Keratinocyte (primary cell): Measurements from ENCODE around the gene U2AF1L4. TPM values are rescaled to one million over a fixed set of nuclear protein-coding genes. Genes with fewer than 3 reads are reported as not detected.

Experiments used
- DNase-seq: peaks from one replicate; pipeline ENCODE4 v3.0.0-alpha.2; 2011; ENCODE audit warnings: low read depth, missing footprints, low spot score
- FAIRE-seq: peaks from 2 replicates; lab custom pipeline; 2011; peaks lifted over from hg19 to GRCh38; lab: Jason Lieb, UNC
- H2AFZ ChIP-seq: 2 replicates; pipeline ENCODE4 v1.6.0; 2012; ENCODE audit warnings: low read length, control low read depth, inconsistent platforms; ENCODE audit not compliant: control insufficient read depth
- H3K27ac ChIP-seq: 2 replicates; pipeline ENCODE4 v1.5.1; 2011; ENCODE audit warnings: low read length; ENCODE audit not compliant: control insufficient read depth, insufficient read depth
- H3K27me3 ChIP-seq: 3 replicates; pipeline ENCODE4 v1.6.0; 2011; ENCODE audit warnings: low read length; ENCODE audit not compliant: control insufficient read depth, insufficient read depth; ENCODE audit errors: extremely low read depth
- H3K36me3 ChIP-seq, 2 experiments: 2 replicates in 1 of 2; 3 replicates in 1 of 2; pipeline ENCODE4 v1.5.1; 2011; ENCODE audit warnings: low read length in 2 of 2, mild to moderate bottlenecking in 1 of 2; ENCODE audit not compliant: control insufficient read depth in 2 of 2, insufficient read depth in 2 of 2; ENCODE audit errors: extremely low read depth in 1 of 2
- H3K4me1 ChIP-seq: 3 replicates; pipeline ENCODE4 v1.5.1; 2011; ENCODE audit warnings: low read length; ENCODE audit not compliant: control insufficient read depth, insufficient read depth; ENCODE audit errors: extremely low read depth
- H3K4me2 ChIP-seq: 3 replicates; pipeline ENCODE4 v1.6.0; 2011; ENCODE audit warnings: low read depth, low read length; ENCODE audit not compliant: control insufficient read depth, insufficient read depth; ENCODE audit errors: extremely low read depth
- H3K4me3 ChIP-seq, 3 experiments: fragments of 200-600 bp in 1 of 3; sonication (generic) in 1 of 3; 2 replicates in 2 of 3; 3 replicates in 1 of 3; pipeline ENCODE4 v1.5.1; 2011 to 2016; ENCODE audit warnings: low read length in 3 of 3, mild to moderate bottlenecking in 3 of 3, control low read depth in 2 of 3, inconsistent platforms in 1 of 3, low read depth in 1 of 3, mixed read lengths in 1 of 3, mixed run types in 1 of 3, moderate library complexity in 1 of 3; ENCODE audit not compliant: control insufficient read depth in 2 of 3, insufficient read depth in 2 of 3; ENCODE audit errors: extremely low read depth in 1 of 3
- H3K79me2 ChIP-seq: 2 replicates; pipeline ENCODE4 v1.6.0; 2012; ENCODE audit warnings: low read length; ENCODE audit not compliant: control insufficient read depth, insufficient read depth
- H3K9ac ChIP-seq: 3 replicates; pipeline ENCODE4 v1.6.0; 2011; ENCODE audit warnings: low read length; ENCODE audit not compliant: control insufficient read depth, insufficient read depth; ENCODE audit errors: extremely low read depth
- H3K9me1 ChIP-seq: 3 replicates; pipeline ENCODE4 v1.6.0; 2011; ENCODE audit warnings: low read length; ENCODE audit not compliant: control insufficient read depth, insufficient read depth; ENCODE audit errors: extremely low read depth
- H3K9me3 ChIP-seq: 2 replicates; pipeline ENCODE4 v1.5.1; 2012; ENCODE audit warnings: low read depth, low read length; ENCODE audit not compliant: control insufficient read depth
- H4K20me1 ChIP-seq: 3 replicates; pipeline ENCODE4 v1.6.0; 2011; ENCODE audit warnings: low read length; ENCODE audit not compliant: control insufficient read depth, insufficient read depth; ENCODE audit errors: extremely low read depth
- EZH2 ChIP-seq: IDR thresholded peaks from one replicate; pipeline ENCODE4 v1.6.1; 2012; ENCODE audit warnings: inconsistent platforms, mild to moderate bottlenecking, low read length, moderate library complexity
- dilution Hi-C: fragments of 300-500 bp; cut with MboI; formaldehyde crosslinking; loops from one replicate; pipeline ENCODE4 v1.7.0; 2020; ENCODE audit warnings: low sequenced_read_pairs; ENCODE audit not compliant: extremely low pct_ligation_motif_present
- polyA minus RNA-seq, 3 experiments: library from RNA; depleted of rRNA, polyadenylated mRNA; stranded (reverse); fragments of >200 nt; gene quantifications; 1 replicate in 1 of 3; 2 replicates in 1 of 3; 3 replicates in 1 of 3; pipeline ENCODE4 v1.2.3, GENCODE V29; 2011
- polyA plus RNA-seq, 5 experiments: library from polyadenylated mRNA; depleted of rRNA in 3 of 5; stranded (reverse) in 3 of 5; stranded (forward) in 1 of 5; unstranded in 1 of 5; fragments of >200 nt; gene quantifications; 1 replicate in 1 of 5; 2 replicates in 3 of 5; 3 replicates in 1 of 5; pipeline versions ENCODE4 v1.2.1 to v1.2.3, GENCODE V29; 2011 to 2012; ENCODE audit warnings: missing spikeins in 2 of 5, low read depth in 1 of 5, low replicate concordance in 1 of 5
- TF ChIP-seq, protein P1 (sequence below), 3 experiments: IDR thresholded peaks in 1 of 3; conservative IDR thresholded peaks in 1 of 3; optimal IDR thresholded peaks in 1 of 3; 2 replicates in 2 of 3; 3 replicates in 1 of 3; pipeline versions ENCODE3 to v1.5.1; 2011; ENCODE audit warnings: low read length in 3 of 3, mild to moderate bottlenecking in 3 of 3, moderate library complexity in 2 of 3, control low read depth in 1 of 3, inconsistent platforms in 1 of 3; ENCODE audit not compliant: insufficient read depth in 2 of 3; ENCODE audit errors: extremely low read depth in 1 of 3

U2AF1L4 gene, protein sequence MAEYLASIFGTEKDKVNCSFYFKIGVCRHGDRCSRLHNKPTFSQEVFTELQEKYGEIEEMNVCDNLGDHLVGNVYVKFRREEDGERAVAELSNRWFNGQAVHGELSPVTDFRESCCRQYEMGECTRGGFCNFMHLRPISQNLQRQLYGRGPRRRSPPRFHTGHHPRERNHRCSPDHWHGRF
- polyA plus RNA-seq, result 8.9 to 14.7 TPM (median 11.4 TPM) in 3 replicates
- 1.8 TPM for polyA plus RNA-seq (2011; ENCODE audit: low read depth)
- polyA plus RNA-seq (2011; cell fraction: cytosol; rRNA removed), result 6.4 and 10.2 TPM in 2 replicates
- polyA plus RNA-seq (2011; cell fraction: nucleus; rRNA removed), result 27.2 and 32.1 TPM in 2 replicates
- polyA plus RNA-seq (2012; ENCODE audit: low replicate concordance), result 9.0 and 12.1 TPM in 2 replicates
- polyA minus RNA-seq, result 4.3 to 8.7 TPM (median 8.3 TPM) in 3 replicates
- polyA minus RNA-seq (2011; cell fraction: cytosol; rRNA and poly(A)+ RNA removed), result 3.5 TPM
- 3.8 and 4.7 TPM in 2 replicates for polyA minus RNA-seq (2011; cell fraction: nucleus; rRNA and poly(A)+ RNA removed)

DNA sequence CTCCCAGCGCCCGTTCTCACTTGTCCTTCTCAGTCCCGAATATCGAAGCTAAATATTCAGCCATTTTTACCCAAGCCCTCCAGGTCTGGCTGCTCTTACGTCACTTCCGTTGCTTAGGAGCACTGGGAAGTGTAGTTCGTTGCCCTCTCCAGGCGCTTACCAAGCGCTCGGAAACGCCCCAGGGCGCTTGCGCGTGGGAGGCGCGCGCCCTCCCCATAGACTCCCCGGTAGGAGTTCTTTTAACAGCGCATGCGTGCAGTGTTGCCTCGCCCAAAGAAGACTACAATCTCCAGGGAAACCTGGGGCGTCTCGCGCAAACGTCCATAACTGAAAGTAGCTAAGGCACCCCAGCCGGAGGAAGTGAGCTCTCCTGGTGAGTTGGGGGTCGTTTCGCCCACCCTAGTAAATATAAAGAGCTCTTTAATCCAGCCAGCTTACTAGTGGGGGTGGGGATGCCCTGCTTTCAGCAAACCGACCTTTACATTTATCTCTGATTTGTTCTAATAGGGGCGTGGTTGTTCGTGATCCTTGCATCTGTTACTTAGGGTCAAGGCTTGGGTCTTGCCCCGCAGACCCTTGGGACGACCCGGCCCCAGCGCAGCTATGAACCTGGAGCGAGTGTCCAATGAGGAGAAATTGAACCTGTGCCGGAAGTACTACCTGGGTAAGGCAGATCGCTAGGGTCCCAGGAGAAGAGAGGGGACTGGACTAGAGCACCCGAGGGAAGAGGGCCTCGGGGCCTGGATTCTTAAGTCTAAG lies at the start of gene U2AF1L4, which contains the start of gene PSENEN:
Gene U2AF1L4 (minus strand): TSS at position 91 of the 759 bp plus-strand sequence. CDS start 27 bp downstream, at position 64.
Gene PSENEN (plus strand): TSS at position 324 of the 759 bp plus-strand sequence. CDS start 280 bp downstream, at position 604.
- peaks cover 30% of the 10 kb centered on the region for H3K4me1 ChIP-seq
- peak within 1 kb of the TSS; percentile 65 to 100 (median 98) for H3K4me3 ChIP-seq
- FAIRE-seq (peak; percentile 68), DNase-seq (peak; percentile 96)
- no peaks in the 10 kb centered on the region for H3K9me1 ChIP-seq
- peak within 1 kb of the TSS; percentile 92 for H3K4me2 ChIP-seq
- H3K79me2 ChIP-seq, result peaks cover 30% of the 10 kb centered on the region
- H3K27me3 ChIP-seq, result no peaks in the 10 kb centered on the region
- peaks cover 6 to 10% of the 10 kb centered on the region in 2 experiments for H3K36me3 ChIP-seq
- peak within 1 kb of the TSS; percentile 93 for H3K9ac ChIP-seq
- dilution Hi-C loops, result no loop called here
- H2AFZ ChIP-seq, result peak within 1 kb of the TSS; percentile 87
- no peak for TF ChIP-seq EZH2
- TF ChIP-seq, protein P1, sequence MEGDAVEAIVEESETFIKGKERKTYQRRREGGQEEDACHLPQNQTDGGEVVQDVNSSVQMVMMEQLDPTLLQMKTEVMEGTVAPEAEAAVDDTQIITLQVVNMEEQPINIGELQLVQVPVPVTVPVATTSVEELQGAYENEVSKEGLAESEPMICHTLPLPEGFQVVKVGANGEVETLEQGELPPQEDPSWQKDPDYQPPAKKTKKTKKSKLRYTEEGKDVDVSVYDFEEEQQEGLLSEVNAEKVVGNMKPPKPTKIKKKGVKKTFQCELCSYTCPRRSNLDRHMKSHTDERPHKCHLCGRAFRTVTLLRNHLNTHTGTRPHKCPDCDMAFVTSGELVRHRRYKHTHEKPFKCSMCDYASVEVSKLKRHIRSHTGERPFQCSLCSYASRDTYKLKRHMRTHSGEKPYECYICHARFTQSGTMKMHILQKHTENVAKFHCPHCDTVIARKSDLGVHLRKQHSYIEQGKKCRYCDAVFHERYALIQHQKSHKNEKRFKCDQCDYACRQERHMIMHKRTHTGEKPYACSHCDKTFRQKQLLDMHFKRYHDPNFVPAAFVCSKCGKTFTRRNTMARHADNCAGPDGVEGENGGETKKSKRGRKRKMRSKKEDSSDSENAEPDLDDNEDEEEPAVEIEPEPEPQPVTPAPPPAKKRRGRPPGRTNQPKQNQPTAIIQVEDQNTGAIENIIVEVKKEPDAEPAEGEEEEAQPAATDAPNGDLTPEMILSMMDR (optimal IDR thresholded peaks at IDR 0.05 in 1 of 3, IDR thresholded peaks at IDR 0.05 in 1 of 3, conservative IDR thresholded peaks at IDR 0.05 in 1 of 3; ENCODE audit: extremely low read depth in 1 of 3, insufficient read depth in 2 of 3, low read length in 3 of 3), result no peak
- H3K9me3 ChIP-seq, result no peaks in the 10 kb centered on the region
- no peaks in the 10 kb centered on the region for H4K20me1 ChIP-seq
- H3K27ac ChIP-seq, result peak within 1 kb of the TSS; percentile 94

DNA sequence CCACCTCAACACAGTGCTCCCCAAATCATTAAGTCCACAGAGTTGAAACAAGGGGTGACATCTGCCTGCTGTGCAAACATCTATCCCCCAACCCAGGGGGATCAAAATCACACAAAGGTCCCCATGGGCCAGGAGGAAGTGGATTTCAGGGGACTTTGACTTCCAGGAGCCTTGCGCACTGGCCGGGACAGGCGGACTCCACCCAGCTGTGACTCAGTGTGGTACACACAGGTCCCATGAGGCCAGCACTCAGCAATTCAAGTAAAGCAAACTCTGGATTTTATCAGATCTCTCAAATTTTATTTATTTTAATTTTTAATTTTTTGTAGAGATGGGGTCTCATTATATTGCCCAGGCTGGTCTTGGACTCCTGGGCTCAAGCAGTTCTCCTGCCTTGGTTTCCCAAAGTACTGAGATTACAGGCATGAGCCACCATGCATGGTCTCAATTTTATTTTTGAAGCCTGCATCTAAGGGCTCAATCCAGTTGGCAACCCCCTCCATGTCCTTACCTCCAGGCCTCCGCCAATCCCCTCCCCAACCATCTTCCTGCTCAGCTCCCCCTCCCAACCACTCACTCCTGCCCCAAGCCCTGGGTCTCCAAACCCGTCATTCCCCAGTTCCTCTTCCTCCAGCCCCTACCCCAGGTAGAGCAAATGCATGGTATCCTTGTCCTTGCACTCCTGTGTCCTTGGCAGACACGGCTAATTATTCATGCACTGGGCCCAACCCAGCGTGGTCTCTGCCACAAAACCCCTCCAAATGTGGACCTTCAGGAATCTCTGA lies 48.4 kb upstream of the U2AF1L4 start:
- Histone ChIP-seq H2AFZ (no peak overlapping the region), H3K9me1 (no peaks in the 10 kb centered on the region), H3K9me3 (no peaks in the 10 kb centered on the region), H3K79me2 (no peaks in the 10 kb centered on the region), H3K27me3 (peaks cover 19% of the 10 kb centered on the region), H3K4me2 (no peak overlapping the region), H3K36me3 (no peaks in the 10 kb centered on the region), H3K4me1 (no peaks in the 10 kb centered on the region), H3K9ac (no peak overlapping the region), H4K20me1 (peaks cover 2% of the 10 kb centered on the region), H3K27ac (no peak overlapping the region), H3K4me3 (no peak overlapping the region)
- FAIRE-seq (no peak), DNase-seq (no peak)
- dilution Hi-C loops, result no loop called here
- no peak for TF ChIP-seq EZH2
- TF ChIP-seq, protein P1 (optimal IDR thresholded peaks at IDR 0.05 in 1 of 3, IDR thresholded peaks at IDR 0.05 in 1 of 3, conservative IDR thresholded peaks at IDR 0.05 in 1 of 3; ENCODE audit: extremely low read depth in 1 of 3, insufficient read depth in 2 of 3, low read length in 3 of 3), result no peak
